Right atrium auricular region (tissue), 2 donors: ENCODE data around the gene ACTL6A. TPM values are rescaled to one million over a fixed set of nuclear protein-coding genes. Genes with fewer than 3 reads are reported as not detected.

Experiments used
- DNase-seq: peaks from one replicate; pipeline ENCODE4 v3.0.0-alpha.2; 2019; ENCODE audit warnings: low spot score
- H3K27ac ChIP-seq, 2 donors: fragments of 200-600 bp; sonication (generic); 1 replicate in 1 of 2; 2 replicates in 1 of 2; pipeline ENCODE4 v1.5.1; 2016 to 2019
- H3K27me3 ChIP-seq, 2 donors: fragments of 200-600 bp; sonication (generic); one replicate each; pipeline versions ENCODE4 v1.5.1 to v1.6.0; 2017 to 2019
- H3K36me3 ChIP-seq: fragments of 200-600 bp; sonication (generic); one replicate; pipeline ENCODE4 v1.5.1; 2016
- H3K4me1 ChIP-seq, 2 donors: fragments of 200-600 bp; sonication (generic); one replicate each; pipeline versions ENCODE4 v1.5.1 to v1.6.0; 2017 to 2019
- H3K4me3 ChIP-seq, 2 donors: fragments of 200-600 bp; sonication (generic); 1 replicate in 1 of 2; 2 replicates in 1 of 2; pipeline ENCODE4 v1.5.1; 2017 to 2019; ENCODE audit warnings: mild to moderate bottlenecking in 1 of 2, moderate library complexity in 1 of 2
- H3K9me3 ChIP-seq, 2 donors: fragments of 200-600 bp; sonication (generic); one replicate each; pipeline ENCODE4 v1.5.1; 2019
- total RNA-seq, 2 donors: library from RNA; depleted of rRNA; stranded (reverse); fragments of >200 nt; gene quantifications; one replicate each; pipeline ENCODE4 v1.1.0, GENCODE V29; 2016
- TF ChIP-seq, protein P1 (sequence below), 2 donors: fragments of 200-600 bp; sonication (generic); IDR thresholded peaks; one replicate each; pipeline ENCODE4 v1.5.1; 2019; ENCODE audit warnings: antibody characterized with exemption in 2 of 2

ACTL6A gene
- total RNA-seq, 2 donors from 2014 or later, result 15.9 to 32.9 TPM

DNA sequence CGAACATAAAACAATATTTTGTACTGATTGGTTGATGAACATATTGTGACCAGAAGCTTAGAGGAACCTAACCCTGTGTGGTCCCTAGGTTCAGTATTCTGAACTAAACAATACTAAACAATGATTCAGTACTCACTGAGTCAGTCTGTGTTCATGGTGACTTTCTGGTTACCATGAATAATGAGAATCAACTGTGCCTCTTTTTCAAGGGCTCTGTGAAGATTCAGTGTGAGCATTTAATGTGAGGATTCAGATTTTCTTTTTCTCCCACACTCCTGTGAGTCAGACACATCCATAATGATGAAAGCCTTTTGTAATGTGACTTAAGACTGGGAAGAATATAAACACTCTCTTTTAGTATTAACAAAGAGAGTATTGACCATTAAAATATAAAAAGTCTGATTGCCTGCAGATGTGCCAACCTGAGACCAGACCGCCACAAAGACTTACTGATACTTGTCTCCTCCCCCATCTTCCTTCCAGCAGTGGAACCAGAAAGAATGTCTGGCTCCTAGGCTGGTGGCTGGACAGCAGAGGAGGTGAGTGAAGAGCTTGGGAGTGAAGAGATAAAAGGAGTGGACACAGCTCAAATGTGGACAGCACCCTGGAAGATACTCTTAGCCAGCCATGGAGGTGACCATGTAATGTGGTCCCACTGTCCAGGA, 17.6 kb upstream of the ACTL6A start:
- H3K9me3 ChIP-seq, result no peaks in the 10 kb centered on the region
- H3K27me3 ChIP-seq, result no peaks in the 10 kb centered on the region
- no peaks in the 10 kb centered on the region for H3K36me3 ChIP-seq
- TF ChIP-seq, protein P1, sequence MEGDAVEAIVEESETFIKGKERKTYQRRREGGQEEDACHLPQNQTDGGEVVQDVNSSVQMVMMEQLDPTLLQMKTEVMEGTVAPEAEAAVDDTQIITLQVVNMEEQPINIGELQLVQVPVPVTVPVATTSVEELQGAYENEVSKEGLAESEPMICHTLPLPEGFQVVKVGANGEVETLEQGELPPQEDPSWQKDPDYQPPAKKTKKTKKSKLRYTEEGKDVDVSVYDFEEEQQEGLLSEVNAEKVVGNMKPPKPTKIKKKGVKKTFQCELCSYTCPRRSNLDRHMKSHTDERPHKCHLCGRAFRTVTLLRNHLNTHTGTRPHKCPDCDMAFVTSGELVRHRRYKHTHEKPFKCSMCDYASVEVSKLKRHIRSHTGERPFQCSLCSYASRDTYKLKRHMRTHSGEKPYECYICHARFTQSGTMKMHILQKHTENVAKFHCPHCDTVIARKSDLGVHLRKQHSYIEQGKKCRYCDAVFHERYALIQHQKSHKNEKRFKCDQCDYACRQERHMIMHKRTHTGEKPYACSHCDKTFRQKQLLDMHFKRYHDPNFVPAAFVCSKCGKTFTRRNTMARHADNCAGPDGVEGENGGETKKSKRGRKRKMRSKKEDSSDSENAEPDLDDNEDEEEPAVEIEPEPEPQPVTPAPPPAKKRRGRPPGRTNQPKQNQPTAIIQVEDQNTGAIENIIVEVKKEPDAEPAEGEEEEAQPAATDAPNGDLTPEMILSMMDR (IDR thresholded peaks at IDR 0.05), result no peak
- no peak overlapping the region for H3K4me3 ChIP-seq
- no peak overlapping the region for H3K27ac ChIP-seq
- no peak for DNase-seq
- no peaks in the 10 kb centered on the region for H3K4me1 ChIP-seq

DNA sequence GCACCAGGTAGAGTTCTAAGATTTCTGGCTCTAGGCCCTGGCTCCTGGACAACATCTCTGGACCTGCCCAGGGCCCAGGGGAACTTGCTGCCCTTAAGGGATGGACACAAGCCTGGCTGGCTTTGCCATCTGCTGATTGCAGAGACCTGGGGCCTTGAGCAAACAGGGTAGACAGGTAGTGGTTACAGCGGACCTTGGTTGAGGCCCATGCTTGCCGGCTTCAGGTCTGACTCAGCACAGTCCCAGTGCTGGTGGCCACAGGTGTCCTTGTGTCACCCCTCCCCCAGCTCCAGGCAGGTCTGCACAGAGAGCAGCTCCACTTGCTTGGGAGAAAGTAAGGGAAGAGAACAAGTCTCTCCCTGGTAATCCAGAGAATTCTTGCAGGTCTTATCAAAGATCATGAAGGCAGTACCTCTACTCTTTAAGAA, 15.9 kb upstream of the ACTL6A start:
- TF ChIP-seq, protein P1 (IDR thresholded peaks at IDR 0.05), result no peak
- no peak for DNase-seq
- H3K4me3 ChIP-seq, result no peak overlapping the region

DNA sequence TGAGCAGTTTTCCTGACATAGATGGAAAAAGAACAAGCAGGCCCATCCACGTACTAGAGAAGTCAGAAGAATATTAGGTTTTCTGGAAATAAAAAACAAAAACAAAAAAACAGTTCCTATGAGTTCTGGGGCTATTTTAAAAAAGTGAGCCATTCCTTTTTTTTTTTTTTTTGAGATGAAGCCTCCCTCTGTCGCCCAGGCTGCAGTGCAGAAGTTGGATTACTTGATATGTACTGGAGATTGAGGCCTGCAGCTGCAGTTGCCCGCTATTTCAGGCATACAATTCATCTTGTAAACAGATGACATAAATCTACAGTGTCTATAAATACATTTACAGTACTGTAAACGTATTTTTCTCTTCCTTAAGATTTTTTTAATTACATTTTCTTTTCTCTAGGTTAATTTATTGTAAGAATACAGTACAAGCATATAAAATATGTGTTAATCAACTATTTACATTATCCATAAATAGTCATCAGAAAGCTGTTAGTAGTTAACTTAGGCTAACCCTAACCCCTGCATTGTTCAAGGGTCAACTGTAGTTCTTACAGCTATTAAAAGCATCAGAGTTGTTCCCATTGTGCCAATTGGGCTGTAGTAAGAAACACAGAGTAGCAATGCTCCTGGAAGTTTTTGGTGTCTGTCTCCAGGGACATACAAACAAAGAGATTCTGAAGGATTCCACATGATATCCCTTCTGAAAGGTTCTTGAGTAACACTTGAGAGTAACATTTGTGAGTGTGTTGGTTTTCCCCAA, 11.2 kb upstream of the ACTL6A start:
- Histone ChIP-seq H3K4me1 (no peaks in the 10 kb centered on the region), H3K27me3 (no peaks in the 10 kb centered on the region), H3K4me3 (no peak overlapping the region), H3K9me3 (no peaks in the 10 kb centered on the region), H3K36me3 (no peaks in the 10 kb centered on the region), H3K27ac (no peak overlapping the region)
- TF ChIP-seq, protein P1 (IDR thresholded peaks at IDR 0.05), result no peak
- no peak for DNase-seq

More for the DNA sequence above, 15.9 kb upstream of the ACTL6A start:
- H3K27me3 ChIP-seq, result no peaks in the 10 kb centered on the region
- H3K27ac ChIP-seq, result no peak overlapping the region
- no peaks in the 10 kb centered on the region for H3K36me3 ChIP-seq
- H3K9me3 ChIP-seq, result no peaks in the 10 kb centered on the region
- no peaks in the 10 kb centered on the region for H3K4me1 ChIP-seq

DNA sequence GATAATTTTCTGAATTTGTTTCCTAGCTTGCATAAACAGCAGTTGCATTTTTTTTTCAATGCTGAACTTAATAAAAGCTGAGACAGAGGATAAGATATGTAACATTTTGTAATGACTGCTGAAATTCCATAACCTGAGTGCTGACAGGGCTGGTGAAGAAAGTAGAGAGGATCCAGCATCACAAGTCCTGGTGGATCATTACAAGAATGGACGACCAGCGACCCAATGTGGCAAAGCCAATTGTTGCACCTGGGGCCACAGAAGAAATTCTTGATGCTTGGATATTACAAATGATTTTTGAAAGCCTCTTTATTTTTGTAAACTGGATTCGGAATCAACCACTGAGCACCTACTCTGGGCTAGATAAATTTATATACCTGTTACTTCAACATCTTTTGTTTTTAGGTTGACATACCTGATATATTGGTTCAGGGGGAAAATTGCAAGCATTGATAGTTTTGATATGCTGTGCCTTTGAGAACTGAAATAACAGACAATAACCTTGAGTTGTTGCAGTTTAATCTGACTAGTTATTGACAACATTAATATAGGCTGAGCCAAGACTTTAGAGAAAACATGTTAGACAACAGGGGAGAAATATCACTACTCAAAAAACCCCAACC, 3.9 kb upstream of the ACTL6A start:
- H3K4me3 ChIP-seq, result no peak overlapping the region
- DNase-seq, result peak; percentile 80
- peaks cover 0 to 8% of the 10 kb centered on the region in 2 donors for H3K4me1 ChIP-seq
- TF ChIP-seq, protein P1 (IDR thresholded peaks at IDR 0.05), result peak; percentile 75 to 92
- no peaks in the 10 kb centered on the region for H3K27me3 ChIP-seq
- no peaks in the 10 kb centered on the region for H3K36me3 ChIP-seq
- H3K9me3 ChIP-seq, result no peaks in the 10 kb centered on the region
- no peak overlapping the region for H3K27ac ChIP-seq

DNA sequence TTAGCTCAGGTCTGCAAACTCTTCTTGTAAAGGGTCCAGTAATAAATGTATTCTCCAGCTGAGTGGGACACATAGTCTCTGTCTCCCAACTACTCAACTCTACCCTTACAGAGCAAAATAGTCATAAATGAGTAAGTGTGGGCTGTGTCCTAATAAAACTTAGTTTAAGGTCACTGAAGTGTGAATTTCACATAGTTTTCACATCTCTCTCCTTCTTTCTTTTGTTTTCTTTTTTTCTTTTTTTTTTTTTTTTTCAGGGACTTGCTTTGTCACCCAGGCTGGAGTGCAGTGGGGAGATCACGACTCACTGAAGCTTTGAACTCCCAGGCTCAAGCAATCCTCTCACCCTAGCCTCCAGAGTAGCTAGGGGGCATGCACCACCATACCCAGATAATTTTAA, 1.9 kb upstream of the ACTL6A start:
- no peaks in the 10 kb centered on the region for H3K27me3 ChIP-seq
- H3K4me3 ChIP-seq, result no peak overlapping the region
- TF ChIP-seq, protein P1 (IDR thresholded peaks at IDR 0.05), result no peak
- no peak overlapping the region for H3K27ac ChIP-seq
- no peaks in the 10 kb centered on the region for H3K36me3 ChIP-seq
- peaks cover 0 to 16% of the 10 kb centered on the region in 2 donors for H3K4me1 ChIP-seq
- no peak for DNase-seq
- no peaks in the 10 kb centered on the region for H3K9me3 ChIP-seq
